Ishikawa (cell line): ENCODE measurements around the gene TRERF1.

Source experiments
- CEBPB ChIP-seq: IDR thresholded peaks from 2 replicates; pipeline ENCODE4 v1.6.1; 2012
- CREB1 ChIP-seq: IDR thresholded peaks from 2 replicates; pipeline ENCODE4 v1.6.1; 2012; ENCODE audit warnings: low read depth
- EGR1 ChIP-seq: IDR thresholded peaks from 2 replicates; pipeline ENCODE4 v1.6.1; 2012
- EP300 ChIP-seq: IDR thresholded peaks from 2 replicates; pipeline ENCODE4 v1.6.1; 2012; ENCODE audit warnings: borderline replicate concordance
- FOXM1 ChIP-seq: IDR thresholded peaks from 2 replicates; pipeline ENCODE4 v1.6.1; 2012; ENCODE audit warnings: low read depth, borderline replicate concordance
- NFIC ChIP-seq: IDR thresholded peaks from 2 replicates; pipeline ENCODE4 v1.6.1; 2012
- RAD21 ChIP-seq: IDR thresholded peaks from 2 replicates; pipeline ENCODE4 v1.6.1; 2012; ENCODE audit warnings: low read depth
- TAF1 ChIP-seq: IDR thresholded peaks from 2 replicates; pipeline ENCODE4 v1.6.1; 2012; ENCODE audit warnings: low read depth, mild to moderate bottlenecking
- TCF12 ChIP-seq: IDR thresholded peaks from 2 replicates; pipeline ENCODE4 v1.6.1; 2012; ENCODE audit warnings: low read depth
- YY1 ChIP-seq: IDR thresholded peaks from 2 replicates; pipeline ENCODE4 v1.6.1; 2012; ENCODE audit warnings: low read depth
- ZBTB7A ChIP-seq: IDR thresholded peaks from 2 replicates; pipeline ENCODE4 v1.6.1; 2012; ENCODE audit warnings: low read depth
- TF ChIP-seq, protein P1 (sequence below): IDR thresholded peaks from 2 replicates; pipeline ENCODE4 v1.6.1; 2012
- TF ChIP-seq, protein P2 (sequence below): IDR thresholded peaks from 2 replicates; pipeline ENCODE4 v1.6.1; 2012
- TF ChIP-seq, protein P3 (sequence below): IDR thresholded peaks from 2 replicates; pipeline ENCODE4 v1.6.1; 2012; ENCODE audit warnings: low read depth, mild to moderate bottlenecking

DNA sequence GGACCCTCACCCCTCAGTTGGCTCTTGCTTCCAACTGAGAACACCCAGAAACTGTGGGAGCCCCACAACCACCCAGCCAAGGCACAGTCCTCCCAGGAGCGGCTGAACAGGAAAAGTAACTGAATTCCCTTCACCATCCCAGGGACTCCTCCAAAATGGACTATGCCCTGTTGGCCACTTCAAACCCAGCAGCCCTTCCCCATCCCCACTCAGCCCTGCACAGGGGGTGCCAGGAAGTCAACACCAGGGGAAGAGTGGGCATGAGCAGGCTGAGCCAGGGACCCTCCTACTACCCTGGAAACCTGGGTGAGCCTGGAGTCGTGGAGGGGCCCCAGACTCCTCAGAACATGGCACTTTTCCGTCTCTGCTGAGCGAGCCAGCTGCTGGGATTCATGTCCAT is 267.3 kb downstream of the TRERF1 start:
- TF ChIP-seq NFIC (no peak), EP300 (no peak), TAF1 (no peak), ZBTB7A (no peak), CREB1 (no peak), CEBPB (no peak), YY1 (no peak), EGR1 (no peak), RAD21 (no peak), FOXM1 (no peak), TCF12 (no peak)
- TF ChIP-seq, protein P1, sequence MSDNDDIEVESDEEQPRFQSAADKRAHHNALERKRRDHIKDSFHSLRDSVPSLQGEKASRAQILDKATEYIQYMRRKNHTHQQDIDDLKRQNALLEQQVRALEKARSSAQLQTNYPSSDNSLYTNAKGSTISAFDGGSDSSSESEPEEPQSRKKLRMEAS: no peak
- TF ChIP-seq, protein P2, sequence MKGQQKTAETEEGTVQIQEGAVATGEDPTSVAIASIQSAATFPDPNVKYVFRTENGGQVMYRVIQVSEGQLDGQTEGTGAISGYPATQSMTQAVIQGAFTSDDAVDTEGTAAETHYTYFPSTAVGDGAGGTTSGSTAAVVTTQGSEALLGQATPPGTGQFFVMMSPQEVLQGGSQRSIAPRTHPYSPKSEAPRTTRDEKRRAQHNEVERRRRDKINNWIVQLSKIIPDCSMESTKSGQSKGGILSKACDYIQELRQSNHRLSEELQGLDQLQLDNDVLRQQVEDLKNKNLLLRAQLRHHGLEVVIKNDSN: no peak
- TF ChIP-seq, protein P3, sequence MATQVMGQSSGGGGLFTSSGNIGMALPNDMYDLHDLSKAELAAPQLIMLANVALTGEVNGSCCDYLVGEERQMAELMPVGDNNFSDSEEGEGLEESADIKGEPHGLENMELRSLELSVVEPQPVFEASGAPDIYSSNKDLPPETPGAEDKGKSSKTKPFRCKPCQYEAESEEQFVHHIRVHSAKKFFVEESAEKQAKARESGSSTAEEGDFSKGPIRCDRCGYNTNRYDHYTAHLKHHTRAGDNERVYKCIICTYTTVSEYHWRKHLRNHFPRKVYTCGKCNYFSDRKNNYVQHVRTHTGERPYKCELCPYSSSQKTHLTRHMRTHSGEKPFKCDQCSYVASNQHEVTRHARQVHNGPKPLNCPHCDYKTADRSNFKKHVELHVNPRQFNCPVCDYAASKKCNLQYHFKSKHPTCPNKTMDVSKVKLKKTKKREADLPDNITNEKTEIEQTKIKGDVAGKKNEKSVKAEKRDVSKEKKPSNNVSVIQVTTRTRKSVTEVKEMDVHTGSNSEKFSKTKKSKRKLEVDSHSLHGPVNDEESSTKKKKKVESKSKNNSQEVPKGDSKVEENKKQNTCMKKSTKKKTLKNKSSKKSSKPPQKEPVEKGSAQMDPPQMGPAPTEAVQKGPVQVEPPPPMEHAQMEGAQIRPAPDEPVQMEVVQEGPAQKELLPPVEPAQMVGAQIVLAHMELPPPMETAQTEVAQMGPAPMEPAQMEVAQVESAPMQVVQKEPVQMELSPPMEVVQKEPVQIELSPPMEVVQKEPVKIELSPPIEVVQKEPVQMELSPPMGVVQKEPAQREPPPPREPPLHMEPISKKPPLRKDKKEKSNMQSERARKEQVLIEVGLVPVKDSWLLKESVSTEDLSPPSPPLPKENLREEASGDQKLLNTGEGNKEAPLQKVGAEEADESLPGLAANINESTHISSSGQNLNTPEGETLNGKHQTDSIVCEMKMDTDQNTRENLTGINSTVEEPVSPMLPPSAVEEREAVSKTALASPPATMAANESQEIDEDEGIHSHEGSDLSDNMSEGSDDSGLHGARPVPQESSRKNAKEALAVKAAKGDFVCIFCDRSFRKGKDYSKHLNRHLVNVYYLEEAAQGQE: no peak
